Erythroblast (primary cell): ENCODE measurements around the gene TMX3.

Experiments used
- GATA1 ChIP-seq: IDR thresholded peaks from 2 replicates; pipeline ENCODE4 v1.6.1; 2011; ENCODE audit warnings: low read depth, mild to moderate bottlenecking, control low read depth, low read length, moderate library complexity
- POLR2A ChIP-seq: IDR thresholded peaks from 2 replicates; pipeline ENCODE4 v1.6.1; 2011; ENCODE audit warnings: mild to moderate bottlenecking, low read length

DNA sequence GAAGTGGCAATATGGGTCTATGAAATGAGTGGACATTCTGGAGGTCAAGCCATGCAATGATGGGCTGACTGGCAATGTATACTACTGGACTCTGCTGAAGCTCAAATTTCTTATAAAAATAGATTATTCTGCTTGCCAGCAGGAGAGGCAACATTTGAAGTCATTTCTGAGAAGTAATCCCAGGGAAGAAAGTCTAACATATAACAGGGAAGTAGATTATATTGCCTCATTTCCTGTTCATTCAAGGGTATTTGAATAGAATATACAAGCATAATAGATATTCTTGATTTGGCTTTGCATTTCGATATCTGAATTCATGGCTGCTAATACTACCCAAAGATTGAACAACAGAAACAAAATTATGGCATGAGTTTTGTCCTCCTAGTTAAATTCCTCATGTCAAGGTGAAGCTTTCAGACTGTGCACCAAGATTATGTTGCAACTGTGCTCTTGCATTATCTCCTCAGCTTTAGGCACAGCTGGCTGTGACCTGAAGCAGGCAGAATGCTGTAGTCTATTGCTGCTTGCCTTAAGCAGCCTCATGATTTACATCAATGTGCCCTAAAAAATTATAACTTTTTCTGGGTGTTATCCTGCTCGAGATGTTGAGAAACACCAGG, 13.3 kb upstream of the TMX3 start:
- TF ChIP-seq POLR2A (no peak), GATA1 (no peak)
